Ishikawa (cell line): ENCODE measurements around the gene PITPNM1.

Source experiments
- CEBPB ChIP-seq: IDR thresholded peaks from 2 replicates; pipeline ENCODE4 v1.6.1; 2012
- CREB1 ChIP-seq: IDR thresholded peaks from 2 replicates; pipeline ENCODE4 v1.6.1; 2012; ENCODE audit warnings: low read depth
- EP300 ChIP-seq: IDR thresholded peaks from 2 replicates; pipeline ENCODE4 v1.6.1; 2012; ENCODE audit warnings: borderline replicate concordance
- MAX ChIP-seq: IDR thresholded peaks from 2 replicates; pipeline ENCODE4 v1.6.1; 2012
- RAD21 ChIP-seq: IDR thresholded peaks from 2 replicates; pipeline ENCODE4 v1.6.1; 2012; ENCODE audit warnings: low read depth
- REST ChIP-seq: IDR thresholded peaks from 2 replicates; pipeline ENCODE4 v1.6.1; 2012; ENCODE audit warnings: low read depth, mild to moderate bottlenecking
- TAF1 ChIP-seq: IDR thresholded peaks from 2 replicates; pipeline ENCODE4 v1.6.1; 2012; ENCODE audit warnings: low read depth, mild to moderate bottlenecking
- TCF12 ChIP-seq: IDR thresholded peaks from 2 replicates; pipeline ENCODE4 v1.6.1; 2012; ENCODE audit warnings: low read depth
- TEAD4 ChIP-seq: IDR thresholded peaks from 2 replicates; pipeline ENCODE4 v1.6.1; 2012
- USF1 ChIP-seq: IDR thresholded peaks from 2 replicates; pipeline ENCODE4 v1.6.1; 2012
- ZBTB7A ChIP-seq: IDR thresholded peaks from 2 replicates; pipeline ENCODE4 v1.6.1; 2012; ENCODE audit warnings: low read depth

Gene PITPNM1

GRCh38 chr11:67449116-67449844, 55.9 kb downstream of the PITPNM1 start:
- TF ChIP-seq CREB1 (no peak), EP300 (no peak), MAX (no peak), REST (no peak), USF1 (no peak), TCF12 (no peak), CEBPB (no peak), TAF1 (no peak)

GRCh38 chr11:67448220-67448609, 56.9 kb downstream of the PITPNM1 start:
- no peak for TF ChIP-seq ZBTB7A
- no peak for TF ChIP-seq TEAD4
- no peak for TF ChIP-seq TAF1

GRCh38 chr11:67445515-67445914, 59.6 kb downstream of the PITPNM1 start:
- no peak for TF ChIP-seq TAF1
- TF ChIP-seq MAX: no peak
- TF ChIP-seq RAD21: no peak
- no peak for TF ChIP-seq TEAD4
- no peak for TF ChIP-seq CEBPB

- TF ChIP-seq TAF1 (peak; percentile 7; the same call in 1 of the 2 replicates), TEAD4 (no peak)
Measured at GRCh38 chr11:67442504-67443404, 62.4 kb downstream of the PITPNM1 start.
